WERI-Rb-1 (cell line): ENCODE measurements around the gene NPB.

Experiments used
- DNase-seq: peaks from one replicate; pipeline ENCODE4 v3.0.0-alpha.2; 2020
- H3K27ac ChIP-seq: fragments of 250-450 bp; sonication (Bioruptor Pico); 2 replicates; pipeline ENCODE4 v1.5.1; 2020; ENCODE audit warnings: mild to moderate bottlenecking, moderate library complexity
- H3K27me3 ChIP-seq: fragments of 250-450 bp; sonication (Bioruptor Pico); 2 replicates; pipeline ENCODE4 v1.5.1; 2021; ENCODE audit warnings: mild to moderate bottlenecking, low read depth, moderate library complexity; ENCODE audit not compliant: insufficient read depth, severe bottlenecking
- H3K36me3 ChIP-seq: fragments of 250-450 bp; sonication (Bioruptor Pico); 2 replicates; pipeline ENCODE4 v1.5.1; 2020; ENCODE audit warnings: mild to moderate bottlenecking, moderate library complexity
- H3K4me3 ChIP-seq: 2 replicates; pipeline ENCODE4 v1.5.1; 2011; ENCODE audit warnings: low read depth, mild to moderate bottlenecking, control low read depth, low read length
- H3K9me3 ChIP-seq: fragments of 250-450 bp; sonication (Bioruptor Pico); 2 replicates; pipeline ENCODE4 v1.5.1; 2021; ENCODE audit warnings: mild to moderate bottlenecking, moderate library complexity; ENCODE audit not compliant: severe bottlenecking
- CTCF ChIP-seq: IDR thresholded peaks from 2 replicates; pipeline ENCODE4 v1.5.1; 2011; ENCODE audit warnings: low read depth, mild to moderate bottlenecking, control low read depth, inconsistent platforms, low read length

The NPB gene

GRCh38 chr17:81878294-81878693 is 23.7 kb upstream of the NPB start:
- Histone ChIP-seq H3K27me3 (no peaks in the 10 kb centered on the region), H3K9me3 (no peaks in the 10 kb centered on the region), H3K36me3 (peaks cover 54% of the 10 kb centered on the region), H3K27ac (no peak overlapping the region), H3K4me3 (no peak overlapping the region)
- TF ChIP-seq CTCF, result no peak
- DNase-seq, result no peak

- Histone ChIP-seq H3K36me3 (peaks cover 63% of the 10 kb centered on the region), H3K27ac (no peak overlapping the region), H3K27me3 (no peaks in the 10 kb centered on the region), H3K9me3 (no peaks in the 10 kb centered on the region), H3K4me3 (no peak overlapping the region)
- TF ChIP-seq CTCF, result no peak
- no peak for DNase-seq
Measured at GRCh38 chr17:81879121-81879520, 22.9 kb upstream of the NPB start.

GRCh38 chr17:81884520-81884919 is 17.5 kb upstream of the NPB start:
- no peak for TF ChIP-seq CTCF
- no peak overlapping the region for H3K4me3 ChIP-seq
- H3K9me3 ChIP-seq, result no peaks in the 10 kb centered on the region
- no peaks in the 10 kb centered on the region for H3K27me3 ChIP-seq
- H3K36me3 ChIP-seq, result peaks cover 96% of the 10 kb centered on the region
- no peak overlapping the region for H3K27ac ChIP-seq
- no peak for DNase-seq

GRCh38 chr17:81884968-81885367 is 17.1 kb upstream of the NPB start:
- Histone ChIP-seq H3K27ac (no peak overlapping the region), H3K4me3 (no peak overlapping the region), H3K36me3 (peaks cover 96% of the 10 kb centered on the region), H3K9me3 (no peaks in the 10 kb centered on the region), H3K27me3 (no peaks in the 10 kb centered on the region)
- no peak for TF ChIP-seq CTCF
- no peak for DNase-seq

GRCh38 chr17:81885454-81885853 is 16.6 kb upstream of the NPB start:
- Histone ChIP-seq H3K27ac (no peak overlapping the region; the same call in 1 of the 2 replicates), H3K4me3 (no peak overlapping the region), H3K9me3 (no peaks in the 10 kb centered on the region), H3K36me3 (peaks cover 96% of the 10 kb centered on the region), H3K27me3 (no peaks in the 10 kb centered on the region)
- no peak for DNase-seq
- TF ChIP-seq CTCF, result no peak

- Histone ChIP-seq H3K9me3 (no peaks in the 10 kb centered on the region), H3K36me3 (peaks cover 96% of the 10 kb centered on the region), H3K4me3 (no peak overlapping the region), H3K27me3 (no peaks in the 10 kb centered on the region), H3K27ac (peak overlapping the region; percentile 3)
- TF ChIP-seq CTCF, result no peak
- peak; percentile 66 for DNase-seq
Measured at GRCh38 chr17:81885869-81886548, 16.0 kb upstream of the NPB start.
